ENCODE measurements around the gene MIB1. TPM values are rescaled to one million over a fixed set of nuclear protein-coding genes. Genes with fewer than 3 reads are reported as not detected.
"Not testable (repeated sequence)": the region's sequence is repeated elsewhere in the genome, so short reads cannot be mapped to it uniquely, and the experiment has no call there.

Gene MIB1
- polyA plus RNA-seq, 4 donors, result 59.3 to 73.3 (median 68.4) TPM

- DNase-seq (ENCODE audit: low read depth in 4 of 4, low spot score in 3 of 4), result peak in 1 of 4 donors; percentile 5
Observed at GRCh38 chr18:21742315-21742687, 1.7 kb downstream of the MIB1 start.

GRCh38 chr18:21743166-21743832, 2.7 kb downstream of the MIB1 start:
- DNase-seq (ENCODE audit: low read depth in 4 of 4, low spot score in 3 of 4), result no peak

GRCh38 chr18:21745231-21745630, 4.6 kb downstream of the MIB1 start:
- no peak for DNase-seq (ENCODE audit: low read depth in 4 of 4, low spot score in 3 of 4)

GRCh38 chr18:21747268-21747667, 6.7 kb downstream of the MIB1 start:
- DNase-seq (ENCODE audit: low read depth in 4 of 4, low spot score in 3 of 4), result no peak

- DNase-seq (ENCODE audit: low read depth in 4 of 4, low spot score in 3 of 4), result no peak
Observed at GRCh38 chr18:21747764-21748693, 7.4 kb downstream of the MIB1 start.

GRCh38 chr18:21757833-21758232, 17.2 kb downstream of the MIB1 start:
- DNase-seq (ENCODE audit: low read depth in 4 of 4, low spot score in 3 of 4), result no peak

GRCh38 chr18:21759836-21760235, 19.2 kb downstream of the MIB1 start:
- DNase-seq (ENCODE audit: low read depth in 4 of 4, low spot score in 3 of 4), result no peak

GRCh38 chr18:21760321-21760720, 19.7 kb downstream of the MIB1 start:
- DNase-seq (ENCODE audit: low read depth in 4 of 4, low spot score in 3 of 4), result no peak

GRCh38 chr18:21761471-21762115, 21.0 kb downstream of the MIB1 start:
- DNase-seq (ENCODE audit: low read depth in 4 of 4, low spot score in 3 of 4), result no peak

- no peak for DNase-seq (ENCODE audit: low read depth in 4 of 4, low spot score in 3 of 4)
Observed at GRCh38 chr18:21762181-21762772, 21.7 kb downstream of the MIB1 start.

- no peak for DNase-seq (ENCODE audit: low read depth in 4 of 4, low spot score in 3 of 4)
Observed at GRCh38 chr18:21763846-21764646, 23.5 kb downstream of the MIB1 start.

GRCh38 chr18:21769206-21769605, 28.6 kb downstream of the MIB1 start:
- DNase-seq (ENCODE audit: low read depth in 4 of 4, low spot score in 3 of 4), result no peak

- DNase-seq (ENCODE audit: low read depth in 4 of 4, low spot score in 3 of 4), result no peak
Observed at GRCh38 chr18:21774722-21775121, 34.1 kb downstream of the MIB1 start.

GRCh38 chr18:21777814-21778213, 37.2 kb downstream of the MIB1 start:
- DNase-seq (ENCODE audit: low read depth in 4 of 4, low spot score in 3 of 4), result no peak

GRCh38 chr18:21786526-21786925, 45.9 kb downstream of the MIB1 start:
- no peak for DNase-seq (ENCODE audit: low read depth in 4 of 4, low spot score in 3 of 4)

- DNase-seq (ENCODE audit: low read depth in 4 of 4, low spot score in 3 of 4), result not testable (repeated sequence)
Observed at GRCh38 chr18:21796089-21796488, 55.5 kb downstream of the MIB1 start.

GRCh38 chr18:21798126-21798525, 57.5 kb downstream of the MIB1 start:
- no peak for DNase-seq (ENCODE audit: low read depth in 4 of 4, low spot score in 3 of 4)

GRCh38 chr18:21799721-21800120, 59.1 kb downstream of the MIB1 start:
- no peak for DNase-seq (ENCODE audit: low read depth in 4 of 4, low spot score in 3 of 4)

- no peak for DNase-seq (ENCODE audit: low read depth in 4 of 4, low spot score in 3 of 4)
Observed at GRCh38 chr18:21803495-21803894, 62.9 kb downstream of the MIB1 start.

- DNase-seq (ENCODE audit: low read depth in 4 of 4, low spot score in 3 of 4), result no peak
Observed at GRCh38 chr18:21805771-21806366, 65.3 kb downstream of the MIB1 start.
